ENCODE data around the gene TSHZ2. TPM values are rescaled to one million over a fixed set of nuclear protein-coding genes. Genes with fewer than 3 reads are reported as not detected.

Gene TSHZ2
- total RNA-seq, 1 donor from 2014 or later = 30.4 TPM

DNA sequence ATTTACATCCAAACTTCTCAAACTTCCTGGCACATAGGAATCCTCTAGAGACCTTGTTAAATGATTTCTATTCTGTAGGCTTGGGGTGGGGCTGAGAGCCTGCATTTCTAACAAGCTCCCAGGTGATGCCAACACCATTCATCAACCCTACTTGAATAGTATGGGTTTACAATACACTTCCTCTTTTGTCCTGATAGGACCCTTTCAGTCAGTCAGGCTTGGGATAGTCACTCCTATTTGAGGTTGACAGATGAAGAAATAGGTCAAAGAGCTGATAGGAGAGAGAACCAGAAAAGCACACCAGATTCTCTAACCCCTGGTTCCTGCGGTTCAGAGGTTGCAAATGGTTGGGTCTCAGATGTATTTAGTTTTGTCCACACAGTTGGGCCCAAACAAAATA lies 273.4 kb downstream of the TSHZ2 start:
- DNase-seq (ENCODE audit: extremely low spot score in 2 of 2) = no peak
- H3K36me3 ChIP-seq = no peaks in the 10 kb centered on the region
- no peaks in the 10 kb centered on the region for H3K27me3 ChIP-seq
- no peaks in the 10 kb centered on the region for H3K4me1 ChIP-seq
- intact Hi-C loops (cut with DNase I) = no loop called here
- H3K9me3 ChIP-seq = no peaks in the 10 kb centered on the region
- H3K27ac ChIP-seq = no peak overlapping the region
- TF ChIP-seq POLR2AphosphoS5 (IDR thresholded peaks at IDR 0.05; ENCODE audit: insufficient read depth in 1 of 2, low read depth in 1 of 2) = no peak
- no peak for TF ChIP-seq POLR2A (IDR thresholded peaks at IDR 0.05)
- TF ChIP-seq, protein P1, sequence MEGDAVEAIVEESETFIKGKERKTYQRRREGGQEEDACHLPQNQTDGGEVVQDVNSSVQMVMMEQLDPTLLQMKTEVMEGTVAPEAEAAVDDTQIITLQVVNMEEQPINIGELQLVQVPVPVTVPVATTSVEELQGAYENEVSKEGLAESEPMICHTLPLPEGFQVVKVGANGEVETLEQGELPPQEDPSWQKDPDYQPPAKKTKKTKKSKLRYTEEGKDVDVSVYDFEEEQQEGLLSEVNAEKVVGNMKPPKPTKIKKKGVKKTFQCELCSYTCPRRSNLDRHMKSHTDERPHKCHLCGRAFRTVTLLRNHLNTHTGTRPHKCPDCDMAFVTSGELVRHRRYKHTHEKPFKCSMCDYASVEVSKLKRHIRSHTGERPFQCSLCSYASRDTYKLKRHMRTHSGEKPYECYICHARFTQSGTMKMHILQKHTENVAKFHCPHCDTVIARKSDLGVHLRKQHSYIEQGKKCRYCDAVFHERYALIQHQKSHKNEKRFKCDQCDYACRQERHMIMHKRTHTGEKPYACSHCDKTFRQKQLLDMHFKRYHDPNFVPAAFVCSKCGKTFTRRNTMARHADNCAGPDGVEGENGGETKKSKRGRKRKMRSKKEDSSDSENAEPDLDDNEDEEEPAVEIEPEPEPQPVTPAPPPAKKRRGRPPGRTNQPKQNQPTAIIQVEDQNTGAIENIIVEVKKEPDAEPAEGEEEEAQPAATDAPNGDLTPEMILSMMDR (IDR thresholded peaks at IDR 0.05) = no peak
- H3K4me3 ChIP-seq = no peak overlapping the region

DNA sequence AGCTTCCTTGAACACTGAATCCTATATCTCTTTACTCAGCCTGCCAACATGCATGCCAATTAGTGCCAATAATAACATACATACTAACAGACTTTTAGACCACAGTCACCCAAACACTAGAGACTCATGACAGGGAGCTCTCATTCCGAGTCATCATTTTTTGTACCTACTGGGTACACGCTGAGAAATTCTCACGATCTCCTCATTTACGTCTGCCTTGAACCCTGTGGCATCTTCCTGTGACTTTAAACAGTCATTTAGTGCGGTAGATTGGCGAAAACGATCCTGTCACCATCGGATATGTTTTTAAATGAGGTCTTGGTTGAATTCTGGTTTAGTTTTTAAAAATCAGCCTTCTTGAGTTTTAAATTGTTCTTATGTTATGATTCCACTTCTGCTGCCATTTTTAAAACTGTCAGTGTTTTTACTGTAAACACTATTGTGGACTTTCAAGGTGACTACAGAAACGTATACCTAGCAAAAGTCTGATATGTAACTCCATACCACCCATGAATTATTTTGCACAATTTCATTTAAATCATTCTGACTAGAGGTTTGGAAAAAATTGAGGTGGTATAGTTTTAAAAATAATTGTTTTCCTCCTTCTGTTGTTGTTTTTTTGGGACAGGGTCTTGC lies 275.4 kb downstream of the TSHZ2 start:
- no peaks in the 10 kb centered on the region for H3K9me3 ChIP-seq
- TF ChIP-seq, protein P1 (IDR thresholded peaks at IDR 0.05) = no peak
- TF ChIP-seq POLR2A (IDR thresholded peaks at IDR 0.05) = no peak
- TF ChIP-seq POLR2AphosphoS5 (IDR thresholded peaks at IDR 0.05; ENCODE audit: insufficient read depth in 1 of 2, low read depth in 1 of 2) = no peak
- no peak for DNase-seq (ENCODE audit: extremely low spot score in 2 of 2)
- no peaks in the 10 kb centered on the region for H3K27me3 ChIP-seq
- H3K4me1 ChIP-seq = no peaks in the 10 kb centered on the region
- no peaks in the 10 kb centered on the region for H3K36me3 ChIP-seq
- intact Hi-C loops (cut with DNase I) = no loop called here
- no peak overlapping the region for H3K4me3 ChIP-seq
- H3K27ac ChIP-seq = no peak overlapping the region

DNA sequence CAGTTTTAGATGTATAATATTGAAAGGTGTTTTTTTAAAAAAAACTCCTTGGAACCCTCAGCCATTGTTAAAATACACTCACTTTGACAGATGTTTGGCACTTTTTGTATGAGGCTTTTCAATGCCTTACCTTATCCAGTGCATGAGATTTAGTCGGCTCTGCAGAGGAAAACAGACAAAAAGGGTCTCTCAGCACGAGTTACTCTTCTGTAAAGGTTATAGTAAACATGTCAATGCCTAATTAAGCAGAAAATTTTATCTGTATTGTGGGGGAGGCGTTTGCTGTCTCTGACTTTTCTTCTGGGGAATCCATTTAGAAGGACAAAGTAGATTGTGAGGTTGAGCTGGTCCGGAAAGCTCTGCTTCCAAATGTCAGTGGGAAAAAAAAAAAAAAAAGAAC lies 278.3 kb downstream of the TSHZ2 start:
- no peak for TF ChIP-seq POLR2AphosphoS5 (IDR thresholded peaks at IDR 0.05; ENCODE audit: insufficient read depth in 1 of 2, low read depth in 1 of 2)
- TF ChIP-seq, protein P1 (IDR thresholded peaks at IDR 0.05) = no peak
- no peak for TF ChIP-seq POLR2A (IDR thresholded peaks at IDR 0.05)
- Histone ChIP-seq H3K4me1 (no peaks in the 10 kb centered on the region), H3K9me3 (no peaks in the 10 kb centered on the region), H3K27me3 (no peaks in the 10 kb centered on the region), H3K27ac (no peak overlapping the region), H3K36me3 (no peaks in the 10 kb centered on the region), H3K4me3 (no peak overlapping the region)
- intact Hi-C loops (cut with DNase I) = no loop called here
- DNase-seq (ENCODE audit: extremely low spot score in 2 of 2) = no peak

DNA sequence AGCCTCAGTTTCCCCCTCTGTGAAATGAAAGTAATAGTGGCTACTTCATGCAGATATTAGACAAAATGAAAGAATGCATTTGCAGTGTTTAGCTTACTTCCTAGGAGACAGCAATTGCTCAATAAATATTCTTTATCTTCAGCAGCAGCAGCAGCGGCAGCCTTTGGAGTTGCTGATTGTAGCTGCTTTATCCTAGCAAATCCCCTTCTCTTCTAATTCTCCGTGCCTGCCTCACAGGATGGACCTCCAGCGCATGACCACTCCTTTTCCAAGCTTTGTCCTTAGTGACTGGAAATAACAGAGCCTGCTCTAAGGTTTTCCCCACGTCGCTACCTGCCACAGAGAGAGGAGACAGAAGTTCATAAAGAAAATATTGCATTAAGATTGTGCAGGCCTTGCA lies 279.8 kb downstream of the TSHZ2 start:
- Histone ChIP-seq H3K4me3 (no peak overlapping the region), H3K9me3 (no peaks in the 10 kb centered on the region), H3K36me3 (no peaks in the 10 kb centered on the region), H3K27me3 (no peaks in the 10 kb centered on the region), H3K4me1 (no peaks in the 10 kb centered on the region), H3K27ac (no peak overlapping the region)
- no peak for DNase-seq (ENCODE audit: extremely low spot score in 2 of 2)
- intact Hi-C loops (cut with DNase I) = no loop called here
- TF ChIP-seq, protein P1 (IDR thresholded peaks at IDR 0.05) = no peak
- TF ChIP-seq POLR2AphosphoS5 (IDR thresholded peaks at IDR 0.05; ENCODE audit: insufficient read depth in 1 of 2, low read depth in 1 of 2) = no peak
- TF ChIP-seq POLR2A (IDR thresholded peaks at IDR 0.05) = no peak

DNA sequence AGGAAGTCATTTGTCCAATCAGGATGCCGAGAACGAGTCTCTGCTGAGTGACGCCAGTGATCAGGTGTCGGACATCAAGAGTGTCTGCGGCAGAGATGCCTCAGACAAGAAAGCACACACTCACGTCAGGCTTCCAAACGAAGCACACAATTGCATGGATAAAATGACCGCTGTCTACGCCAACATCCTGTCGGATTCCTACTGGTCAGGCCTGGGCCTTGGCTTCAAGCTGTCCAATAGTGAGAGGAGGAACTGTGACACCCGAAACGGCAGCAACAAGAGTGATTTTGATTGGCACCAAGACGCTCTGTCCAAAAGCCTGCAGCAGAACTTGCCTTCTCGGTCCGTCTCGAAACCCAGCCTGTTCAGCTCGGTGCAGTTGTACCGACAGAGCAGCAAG lies 281.5 kb downstream of the TSHZ2 start:
- intact Hi-C loops (cut with DNase I) = no loop called here
- DNase-seq (ENCODE audit: extremely low spot score in 2 of 2) = no peak
- H3K4me3 ChIP-seq = no peak overlapping the region
- H3K9me3 ChIP-seq = no peaks in the 10 kb centered on the region
- H3K4me1 ChIP-seq = no peaks in the 10 kb centered on the region
- TF ChIP-seq, protein P1 (IDR thresholded peaks at IDR 0.05) = no peak
- no peak for TF ChIP-seq POLR2A (IDR thresholded peaks at IDR 0.05)
- no peak for TF ChIP-seq POLR2AphosphoS5 (IDR thresholded peaks at IDR 0.05; ENCODE audit: insufficient read depth in 1 of 2, low read depth in 1 of 2)
- no peak overlapping the region for H3K27ac ChIP-seq
- no peaks in the 10 kb centered on the region for H3K36me3 ChIP-seq
- no peaks in the 10 kb centered on the region for H3K27me3 ChIP-seq

All from vagina (tissue), 2 donors.